HG02885 (cell line): ENCODE data around the gene CCDC28B.
"Not testable (repeated sequence)": the region's sequence is repeated elsewhere in the genome, so short reads cannot be mapped to it uniquely, and the experiment has no call there.

Experiments
- ATAC-seq: cut with Tn5 transposase; IDR thresholded peaks from one replicate; pipeline ENCODE4 v1.9.1; 2021; ENCODE audit warnings: mild to moderate bottlenecking; ENCODE audit not compliant: unreplicated experiment, poor library complexity

Gene CCDC28B

DNA sequence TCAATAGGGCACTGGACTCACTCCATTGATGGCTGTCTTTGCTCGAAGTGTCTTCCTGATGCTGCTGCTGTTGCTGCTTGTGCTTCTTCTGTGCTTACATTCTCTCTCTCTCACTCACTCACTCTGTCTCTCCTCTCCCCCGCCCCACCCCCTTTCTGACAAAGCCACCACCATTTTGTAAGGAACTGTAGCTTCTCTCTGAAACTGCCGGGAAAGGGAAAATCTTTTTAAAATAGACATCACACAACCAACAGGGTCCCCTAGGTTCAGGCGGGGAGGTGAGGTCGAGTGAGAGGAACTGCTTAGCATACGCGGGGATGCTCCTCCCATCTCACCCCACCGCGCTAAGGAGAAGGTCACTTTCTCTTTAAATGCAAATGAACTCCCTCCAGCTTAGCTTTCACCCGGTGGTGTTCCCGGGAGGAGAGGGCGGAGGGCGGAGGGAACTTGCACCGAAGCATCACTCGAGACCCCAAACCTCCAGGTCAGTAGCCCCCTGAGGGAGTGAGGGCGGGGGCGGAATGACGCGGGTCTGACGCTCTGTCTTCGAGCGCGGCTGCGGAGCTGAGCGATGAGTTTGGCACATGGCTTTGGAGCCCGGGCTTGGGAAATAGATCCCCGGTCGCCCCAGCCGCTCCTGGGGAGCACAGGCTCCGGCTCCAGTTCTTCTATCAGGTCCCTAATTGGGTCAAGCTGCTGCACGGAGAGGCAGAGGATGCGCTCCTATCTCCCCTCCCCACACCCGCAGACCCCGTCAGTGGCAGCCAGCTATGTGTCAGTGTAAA, at the start of gene CCDC28B:
Gene CCDC28B, plus strand, starts transcription at position 370 of the 785 bp plus-strand sequence. CDS start 1,341 bp downstream, outside the sequence.
- no peak for ATAC-seq

GRCh38 chr1:32150847-32151246, 49.5 kb upstream of the CCDC28B start:
- ATAC-seq, result no peak

GRCh38 chr1:32151319-32151787, 49.0 kb upstream of the CCDC28B start:
- ATAC-seq, result no peak

DNA sequence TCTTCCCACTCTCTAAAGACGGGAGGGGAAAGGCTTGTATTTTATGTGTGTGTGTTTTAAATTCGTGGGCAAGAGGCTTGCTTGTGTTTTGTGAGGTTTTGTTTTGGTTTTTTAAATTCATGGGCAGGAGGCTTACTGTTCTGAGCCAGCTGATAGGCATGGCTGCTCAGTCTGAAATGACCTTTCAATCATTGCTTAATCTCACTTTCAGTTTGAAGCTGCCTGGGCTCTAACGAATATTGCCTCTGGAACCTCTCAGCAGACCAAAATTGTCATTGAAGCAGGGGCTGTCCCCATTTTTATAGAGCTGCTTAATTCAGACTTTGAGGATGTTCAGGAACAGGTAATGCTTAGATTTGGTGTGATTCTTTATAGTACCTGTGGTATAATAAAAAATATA, 41.2 kb upstream of the CCDC28B start:
- ATAC-seq, result no peak

DNA sequence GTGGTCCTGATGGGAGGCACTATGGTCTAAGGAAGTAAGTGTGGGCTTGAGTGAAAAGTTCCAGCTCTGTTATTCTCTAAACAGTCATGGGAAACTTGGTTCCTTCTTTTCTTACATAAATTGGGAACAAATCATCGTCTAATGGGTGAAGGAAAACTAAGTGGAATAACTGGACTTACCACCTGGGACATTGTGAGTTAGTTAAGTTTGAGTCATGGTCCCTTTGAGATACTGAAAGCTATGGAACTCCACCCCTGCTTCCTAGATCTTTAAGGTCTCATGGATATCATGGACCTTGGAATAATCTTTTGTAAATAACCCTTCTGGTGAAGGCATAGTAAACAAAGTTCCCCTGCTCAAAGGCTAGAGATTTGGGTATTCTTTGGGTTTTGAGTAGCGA, 37.0 kb upstream of the CCDC28B start:
- ATAC-seq, result no peak

GRCh38 chr1:32165633-32166032, 34.8 kb upstream of the CCDC28B start:
- ATAC-seq, result not testable (repeated sequence)

- ATAC-seq, result no peak
These were observed 29.4 kb upstream of the CCDC28B start for GRCh38 chr1:32170991-32171390.

GRCh38 chr1:32172621-32173245, 27.7 kb upstream of the CCDC28B start:
- no peak for ATAC-seq

- no peak for ATAC-seq
These were observed 21.8 kb upstream of the CCDC28B start for GRCh38 chr1:32178380-32179192.

GRCh38 chr1:32179193-32179442, 21.3 kb upstream of the CCDC28B start:
- ATAC-seq, result no peak

DNA sequence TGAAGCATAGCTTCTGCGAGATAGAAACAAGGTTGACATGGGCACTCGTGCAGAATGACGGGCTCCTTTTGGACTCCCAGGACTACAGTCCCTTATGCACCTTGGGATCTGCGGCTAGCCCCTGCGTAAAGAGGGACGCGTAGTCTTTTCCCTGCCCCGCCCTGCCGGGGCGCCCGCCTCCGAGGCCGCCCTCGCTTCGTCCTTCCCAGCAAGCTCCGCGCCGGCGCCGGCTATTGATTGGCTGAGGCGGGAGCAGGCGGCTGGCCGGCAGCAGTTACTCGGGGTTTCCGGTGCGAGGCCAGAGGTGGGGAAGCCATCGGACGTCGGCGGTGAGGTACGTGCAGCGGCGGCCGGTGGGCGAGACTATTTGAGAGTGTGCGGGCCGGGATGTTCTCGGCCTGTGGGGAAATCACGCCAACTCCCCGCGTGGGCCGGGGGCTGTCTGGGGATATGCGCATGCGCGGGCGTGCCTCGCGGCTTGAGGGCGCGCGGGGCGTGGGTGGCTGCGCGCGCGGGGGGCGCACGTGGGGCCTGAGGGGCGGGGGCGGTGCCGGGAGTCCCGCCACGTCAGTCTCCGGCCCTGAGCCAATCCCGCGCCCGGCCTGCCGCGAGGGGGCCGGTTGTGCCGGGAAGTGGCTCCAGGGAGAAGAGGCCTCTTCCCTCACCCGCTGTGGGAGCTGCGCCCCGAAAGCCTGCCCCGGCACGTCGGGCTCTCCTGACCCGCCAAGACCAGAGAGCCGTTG, 20.8 kb upstream of the CCDC28B start, which contains the start of gene TXLNA:
Gene TXLNA, plus strand, starts transcription at position 233 of the 743 bp plus-strand sequence. CDS start 671 bp downstream, outside the sequence.
- peak; percentile 82 for ATAC-seq

GRCh38 chr1:32180186-32181060, 20.0 kb upstream of the CCDC28B start:
- ATAC-seq, result no peak

GRCh38 chr1:32181065-32181464, 19.3 kb upstream of the CCDC28B start:
- no peak for ATAC-seq

- no peak for ATAC-seq
These were observed 18.8 kb upstream of the CCDC28B start for GRCh38 chr1:32181563-32181962.

- ATAC-seq, result no peak
These were observed 18.3 kb upstream of the CCDC28B start for GRCh38 chr1:32182060-32182459.

- ATAC-seq, result no peak
These were observed 15.7 kb upstream of the CCDC28B start for GRCh38 chr1:32184650-32185049.

- ATAC-seq, result no peak
These were observed 14.3 kb upstream of the CCDC28B start for GRCh38 chr1:32186077-32186476.

DNA sequence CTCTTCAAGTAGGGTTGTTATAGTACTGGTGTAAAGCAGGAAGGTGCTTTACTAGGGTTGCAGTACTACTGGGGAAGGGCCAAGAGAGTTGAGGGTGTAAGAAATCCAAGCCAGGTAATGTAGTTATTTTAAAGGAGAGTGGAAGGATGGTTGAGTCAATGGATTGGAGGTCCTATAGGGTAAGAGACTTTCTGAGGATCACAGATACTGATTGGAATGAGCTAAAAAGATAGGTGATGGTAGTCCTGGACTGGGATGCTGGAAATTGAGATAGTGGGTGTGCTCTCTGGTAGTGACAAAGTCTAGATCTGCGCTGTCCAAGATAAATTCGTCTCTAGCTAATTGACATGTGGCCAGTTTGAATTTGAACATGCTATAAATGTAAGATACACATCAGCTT, 13.9 kb upstream of the CCDC28B start:
- ATAC-seq, result no peak

- ATAC-seq, result no peak
These were observed 12.5 kb upstream of the CCDC28B start for GRCh38 chr1:32187850-32188249.
